ENCODE results near the gene TUBB8. TPM values are rescaled to one million over a fixed set of nuclear protein-coding genes. Genes with fewer than 3 reads are reported as not detected.

The TUBB8 gene
- total and polyA plus RNA-seq, 8 donors, result 0.15 TPM; not detected in 7

- H3K9me3 ChIP-seq, result peaks cover 4 to 32% (median 23%) of the 10 kb centered on the region in 4 donors
- H3K4me1 ChIP-seq, result peaks cover 7 to 19% (median 18%) of the 10 kb centered on the region in 4 donors
- DNase-seq, result peak in 1 of 2 donors; percentile 70
- intact Hi-C loops (cut with DNase I; ENCODE audit: low total_unique reads), result no loop called here
- no peaks in the 10 kb centered on the region for H3K27me3 ChIP-seq
- 38 to 54% (median 50%) methylated on average over 2 of the region's 2 CpGs for WGBS, 5 donors
- TF ChIP-seq POLR2A (IDR thresholded peaks at IDR 0.05), result no peak
- TF ChIP-seq POLR2AphosphoS5 (IDR thresholded peaks at IDR 0.05), result no peak
- no peak for TF ChIP-seq CTCF (IDR thresholded peaks at IDR 0.05)
- TF ChIP-seq EP300 (IDR thresholded peaks at IDR 0.05), result no peak
- H3K36me3 ChIP-seq, result no peaks in the 10 kb centered on the region
- peak overlapping the region in 2 of 5 donors; percentile 19 to 47 for H3K27ac ChIP-seq
- H3K4me3 ChIP-seq, result no peak overlapping the region
Observed at GRCh38 chr10:92846-93245, 43.8 kb upstream of the TUBB8 start.

- peak overlapping the region in 3 of 5 donors; percentile 19 to 47 (median 40) for H3K27ac ChIP-seq
- H3K27me3 ChIP-seq, result no peaks in the 10 kb centered on the region
- H3K4me1 ChIP-seq, result peaks cover 7 to 24% (median 23%) of the 10 kb centered on the region in 4 donors
- WGBS, 5 donors, result 29 to 53% (median 36%) methylated on average over 3 to 4 of the region's 4 CpGs
- intact Hi-C loops (cut with DNase I; ENCODE audit: low total_unique reads), result no loop called here
- DNase-seq, result peak in 1 of 2 donors; percentile 62
- TF ChIP-seq POLR2AphosphoS5 (IDR thresholded peaks at IDR 0.05) (no peak), EP300 (IDR thresholded peaks at IDR 0.05) (no peak), POLR2A (IDR thresholded peaks at IDR 0.05) (no peak), CTCF (IDR thresholded peaks at IDR 0.05) (no peak)
- H3K36me3 ChIP-seq, result no peaks in the 10 kb centered on the region
- no peak overlapping the region for H3K4me3 ChIP-seq
- H3K9me3 ChIP-seq, result peaks cover 4 to 29% (median 23%) of the 10 kb centered on the region in 4 donors
Observed at GRCh38 chr10:92153-92552, 43.1 kb upstream of the TUBB8 start.

- no peak for DNase-seq
- no peaks in the 10 kb centered on the region for H3K36me3 ChIP-seq
- peaks cover 7 to 30% (median 27%) of the 10 kb centered on the region in 4 donors for H3K4me1 ChIP-seq
- no peak overlapping the region for H3K27ac ChIP-seq
- peaks cover 4 to 20% (median 16%) of the 10 kb centered on the region in 4 donors for H3K9me3 ChIP-seq
- intact Hi-C loops (cut with DNase I; ENCODE audit: low total_unique reads), result no loop called here
- TF ChIP-seq POLR2AphosphoS5 (IDR thresholded peaks at IDR 0.05) (no peak), CTCF (IDR thresholded peaks at IDR 0.05) (no peak)
- H3K27me3 ChIP-seq, result no peaks in the 10 kb centered on the region
- WGBS, 5 donors, result 76 to 92% (median 86%) methylated on average over 8 of the region's 8 CpGs
- H3K4me3 ChIP-seq, result no peak overlapping the region
Observed at GRCh38 chr10:91313-91712, 42.2 kb upstream of the TUBB8 start.

- H3K4me1 ChIP-seq, result peaks cover 7 to 30% (median 27%) of the 10 kb centered on the region in 4 donors
- DNase-seq, result no peak
- 48 to 79% (median 73%) methylated on average over 1 of the region's 1 CpG for WGBS, 5 donors
- intact Hi-C loops (cut with DNase I; ENCODE audit: low total_unique reads), result no loop called here
- peaks cover 0 to 9% (median 5%) of the 10 kb centered on the region in 4 donors for H3K9me3 ChIP-seq
- H3K36me3 ChIP-seq, result no peaks in the 10 kb centered on the region
- H3K4me3 ChIP-seq, result no peak overlapping the region
- no peak overlapping the region for H3K27ac ChIP-seq
- no peak for TF ChIP-seq EP300 (IDR thresholded peaks at IDR 0.05)
- no peaks in the 10 kb centered on the region for H3K27me3 ChIP-seq
Observed at GRCh38 chr10:90161-90560, 41.1 kb upstream of the TUBB8 start.

GRCh38 chr10:89248-89647 lies 40.2 kb upstream of the TUBB8 start:
- H3K4me3 ChIP-seq, result no peak overlapping the region
- 73 to 76% (median 75%) methylated on average over 2 of the region's 2 CpGs for WGBS, 5 donors
- no peaks in the 10 kb centered on the region for H3K27me3 ChIP-seq
- no peaks in the 10 kb centered on the region for H3K36me3 ChIP-seq
- DNase-seq, result no peak
- intact Hi-C loops (cut with DNase I; ENCODE audit: low total_unique reads), result no loop called here
- TF ChIP-seq EP300 (IDR thresholded peaks at IDR 0.05) (no peak), CTCF (IDR thresholded peaks at IDR 0.05) (no peak), POLR2A (IDR thresholded peaks at IDR 0.05) (no peak), POLR2AphosphoS5 (IDR thresholded peaks at IDR 0.05) (no peak)
- no peaks in the 10 kb centered on the region for H3K9me3 ChIP-seq
- H3K27ac ChIP-seq, result no peak overlapping the region
- peaks cover 7 to 30% (median 27%) of the 10 kb centered on the region in 4 donors for H3K4me1 ChIP-seq

All from stomach (tissue), 9 donors.